Myocyte (in vitro differentiated cells): ENCODE data around the gene UACA. TPM values are rescaled to one million over a fixed set of nuclear protein-coding genes. Genes with fewer than 3 reads are reported as not detected.
A peak's percentile ranks its signal among the peaks of the same experiment; 100 is the strongest.
"Not testable (repeated sequence)": the region's sequence is repeated elsewhere in the genome, so short reads cannot be mapped to it uniquely, and the experiment has no call there.

Source experiments
- DNase-seq: peaks from one replicate; pipeline ENCODE4 v3.0.0-alpha.2; 2012; ENCODE audit warnings: low read depth
- total RNA-seq: library from RNA; depleted of rRNA; stranded (reverse); fragments of >200 nt; gene quantifications from 2 replicates; pipeline ENCODE4 v1.2.3, GENCODE V29; 2014

UACA gene
- total RNA-seq, 1 donor from 2014 or later = 45.4 TPM

- DNase-seq = no peak
Measured at GRCh38 chr15:70758790-70759462, 4.4 kb downstream of the UACA start.

GRCh38 chr15:70757627-70758026 is 5.7 kb downstream of the UACA start:
- no peak for DNase-seq

GRCh38 chr15:70754862-70755261 is 8.5 kb downstream of the UACA start:
- DNase-seq = no peak

GRCh38 chr15:70753101-70753829 is 10.1 kb downstream of the UACA start:
- DNase-seq = no peak

GRCh38 chr15:70752193-70752635 is 11.1 kb downstream of the UACA start:
- no peak for DNase-seq

GRCh38 chr15:70750203-70750869 is 13.0 kb downstream of the UACA start:
- no peak for DNase-seq

GRCh38 chr15:70748281-70748747 is 15.0 kb downstream of the UACA start:
- DNase-seq = peak; percentile 37

- not testable (repeated sequence) for DNase-seq
Measured at GRCh38 chr15:70746598-70746997, 16.8 kb downstream of the UACA start.

GRCh38 chr15:70742928-70743327 is 20.4 kb downstream of the UACA start:
- peak; percentile 93 for DNase-seq

GRCh38 chr15:70741677-70742293 is 21.6 kb downstream of the UACA start:
- DNase-seq = peak; percentile 32

- DNase-seq = peak; percentile 53
Measured at GRCh38 chr15:70741107-70741531, 22.2 kb downstream of the UACA start.

- not testable (repeated sequence) for DNase-seq
Measured at GRCh38 chr15:70735040-70735439, 28.3 kb downstream of the UACA start.

- no peak for DNase-seq
Measured at GRCh38 chr15:70729164-70729563, 34.2 kb downstream of the UACA start.

- peak; percentile 14 for DNase-seq
Measured at GRCh38 chr15:70726753-70727152, 36.6 kb downstream of the UACA start.

- DNase-seq = no peak
Measured at GRCh38 chr15:70723927-70724326, 39.4 kb downstream of the UACA start.

- no peak for DNase-seq
Measured at GRCh38 chr15:70723122-70723422, 40.3 kb downstream of the UACA start.

- DNase-seq = peak; percentile 62
Measured at GRCh38 chr15:70722266-70723121, 40.9 kb downstream of the UACA start.

- DNase-seq = no peak
Measured at GRCh38 chr15:70720228-70721016, 42.9 kb downstream of the UACA start.

- no peak for DNase-seq
Measured at GRCh38 chr15:70717237-70717793, 46.0 kb downstream of the UACA start.
